GM12874 (cell line): ENCODE measurements around the gene NSMCE1.

ENCODE experiments used
- TF ChIP-seq, protein P1 (sequence below): IDR thresholded peaks from 2 replicates; pipeline ENCODE4 v1.5.1; 2011; ENCODE audit warnings: low read depth, mild to moderate bottlenecking, control low read depth, low read length, moderate library complexity; ENCODE audit not compliant: insufficient read depth

Gene NSMCE1

DNA sequence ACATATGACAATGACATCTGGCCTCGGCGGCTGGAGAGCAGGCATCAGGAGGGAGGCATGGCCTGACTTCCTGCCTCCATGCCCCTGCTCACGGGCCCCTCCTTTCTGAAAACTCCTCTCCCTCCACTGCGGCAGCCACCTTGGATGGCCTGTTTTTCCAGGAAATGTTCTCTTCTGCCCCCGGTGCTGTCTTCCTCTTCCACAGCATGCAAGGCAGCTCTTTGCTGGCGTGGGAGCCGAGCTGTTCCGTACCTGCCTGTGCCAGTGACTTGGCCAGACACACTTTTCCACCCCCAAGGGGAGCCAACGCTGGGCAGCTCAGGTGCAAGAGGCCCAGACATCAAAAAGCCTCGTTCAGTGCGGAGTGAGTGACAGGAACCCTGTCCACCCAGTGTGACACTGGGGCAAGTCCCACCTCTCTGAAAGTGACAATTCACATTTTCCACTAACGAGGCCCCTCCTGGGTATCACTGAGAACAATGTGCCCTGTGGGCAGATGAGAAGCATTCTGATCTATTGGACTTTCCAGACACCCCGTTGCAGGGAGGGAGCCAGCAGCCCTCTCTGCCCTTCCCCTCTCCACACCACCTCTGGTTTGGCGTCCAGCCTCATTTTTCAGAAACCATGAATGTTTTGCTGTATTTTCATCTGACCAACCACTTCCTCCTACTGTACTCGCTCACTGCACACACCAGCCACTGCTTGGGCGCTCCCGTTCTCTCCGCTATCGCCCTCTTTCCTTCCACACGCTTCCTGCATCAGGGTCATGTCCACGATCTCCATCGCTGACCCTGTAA, 31.2 kb downstream of the NSMCE1 start:
- TF ChIP-seq, protein P1, sequence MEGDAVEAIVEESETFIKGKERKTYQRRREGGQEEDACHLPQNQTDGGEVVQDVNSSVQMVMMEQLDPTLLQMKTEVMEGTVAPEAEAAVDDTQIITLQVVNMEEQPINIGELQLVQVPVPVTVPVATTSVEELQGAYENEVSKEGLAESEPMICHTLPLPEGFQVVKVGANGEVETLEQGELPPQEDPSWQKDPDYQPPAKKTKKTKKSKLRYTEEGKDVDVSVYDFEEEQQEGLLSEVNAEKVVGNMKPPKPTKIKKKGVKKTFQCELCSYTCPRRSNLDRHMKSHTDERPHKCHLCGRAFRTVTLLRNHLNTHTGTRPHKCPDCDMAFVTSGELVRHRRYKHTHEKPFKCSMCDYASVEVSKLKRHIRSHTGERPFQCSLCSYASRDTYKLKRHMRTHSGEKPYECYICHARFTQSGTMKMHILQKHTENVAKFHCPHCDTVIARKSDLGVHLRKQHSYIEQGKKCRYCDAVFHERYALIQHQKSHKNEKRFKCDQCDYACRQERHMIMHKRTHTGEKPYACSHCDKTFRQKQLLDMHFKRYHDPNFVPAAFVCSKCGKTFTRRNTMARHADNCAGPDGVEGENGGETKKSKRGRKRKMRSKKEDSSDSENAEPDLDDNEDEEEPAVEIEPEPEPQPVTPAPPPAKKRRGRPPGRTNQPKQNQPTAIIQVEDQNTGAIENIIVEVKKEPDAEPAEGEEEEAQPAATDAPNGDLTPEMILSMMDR: no peak

DNA sequence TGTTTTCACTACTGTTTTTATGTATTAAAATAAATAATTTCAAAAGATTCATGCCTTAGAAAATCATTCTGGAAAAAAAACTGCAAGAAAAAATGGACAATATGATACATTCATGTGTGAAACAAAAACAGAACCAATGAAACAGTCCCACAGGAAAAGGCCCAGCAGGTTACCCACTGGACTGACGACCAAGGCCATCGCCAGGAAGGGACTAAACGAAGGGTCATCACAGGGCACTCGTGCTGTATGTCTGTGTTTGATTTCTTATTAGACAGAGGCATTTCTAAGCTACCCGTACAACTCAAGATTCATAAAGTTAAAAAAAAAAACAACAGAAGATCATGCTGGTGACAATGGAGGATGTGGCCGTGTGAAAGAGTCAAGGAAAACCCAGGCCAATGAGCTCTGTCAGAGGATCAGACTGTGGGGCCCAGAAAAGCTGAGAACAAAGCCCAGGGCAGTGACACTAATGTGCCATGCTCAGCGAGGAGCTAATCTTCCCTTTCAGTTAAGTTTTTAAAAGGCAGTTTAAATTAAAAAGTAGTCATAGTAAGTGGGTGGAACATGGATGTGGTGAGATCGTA, 31.8 kb downstream of the NSMCE1 start:
- TF ChIP-seq, protein P1: no peak

- TF ChIP-seq, protein P1: no peak
These were observed 32.7 kb downstream of the NSMCE1 start for GRCh38 chr16:27235938-27236245.

GRCh38 chr16:27235055-27235937, 33.3 kb downstream of the NSMCE1 start:
- TF ChIP-seq, protein P1: peak; percentile 81

- TF ChIP-seq, protein P1: no peak
These were observed 34.0 kb downstream of the NSMCE1 start for GRCh38 chr16:27234603-27235002.

DNA sequence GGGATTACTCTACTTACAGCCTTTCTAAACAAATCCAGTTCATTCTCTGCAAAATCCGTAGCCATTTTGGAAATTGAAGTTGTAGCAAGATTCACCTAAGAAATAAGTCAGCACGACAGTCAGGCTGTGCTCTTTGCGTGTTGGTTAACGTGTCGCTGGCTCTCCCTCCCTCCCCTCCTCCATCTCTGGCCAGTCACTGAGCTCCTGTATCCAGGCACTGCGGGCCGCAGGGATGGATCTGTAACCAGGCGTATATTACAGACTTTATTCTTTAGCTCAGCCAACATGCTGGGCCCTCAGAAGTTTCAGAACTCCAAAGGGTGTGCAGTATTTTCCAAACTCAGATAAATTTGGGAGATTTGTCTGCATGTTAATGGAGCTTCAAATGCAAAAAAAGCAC, 34.4 kb downstream of the NSMCE1 start:
- TF ChIP-seq, protein P1: no peak

DNA sequence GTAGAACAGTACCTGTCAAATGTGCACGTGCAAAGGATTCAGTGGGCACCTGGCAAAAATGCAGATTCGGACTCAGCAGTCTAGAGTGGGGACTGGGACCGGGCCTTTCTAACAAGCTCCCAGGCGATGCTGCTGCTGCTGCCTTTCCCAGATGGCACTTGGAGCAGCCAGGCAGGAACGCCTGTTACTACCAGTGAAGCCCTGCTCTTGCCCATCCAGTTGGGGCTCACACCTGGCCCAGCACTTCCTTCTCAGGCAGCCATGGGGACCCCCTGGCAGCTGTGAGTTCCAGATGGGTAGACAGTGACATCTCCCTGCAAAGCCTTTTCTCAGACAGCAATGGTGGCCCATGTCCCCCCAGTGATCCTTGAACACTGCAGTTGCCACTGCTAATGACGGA, 34.8 kb downstream of the NSMCE1 start:
- TF ChIP-seq, protein P1: no peak
